ENCODE results near the gene SSTR3.

Gene SSTR3

DNA sequence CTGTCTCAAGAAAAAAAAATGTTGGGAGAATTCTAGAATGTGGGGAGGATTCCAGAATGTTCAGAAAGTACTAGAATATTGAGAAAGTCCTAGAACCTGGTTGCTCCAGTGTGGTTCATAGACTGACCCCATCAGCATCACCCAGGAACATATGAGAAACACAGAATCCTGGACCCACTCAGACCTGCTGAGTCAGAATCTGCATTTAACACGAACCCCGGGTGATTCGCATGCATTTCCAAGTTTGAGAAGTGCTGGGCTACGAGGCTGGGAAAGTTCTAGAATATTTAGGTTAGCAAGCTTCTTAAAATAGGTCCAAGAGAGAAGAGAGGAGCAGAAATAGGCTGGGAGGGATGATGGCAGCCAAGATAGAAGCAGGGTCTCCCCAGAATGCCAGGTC, 30.6 kb downstream of the SSTR3 start:
- H3K36me3 ChIP-seq, result no peaks in the 10 kb centered on the region
- TF ChIP-seq, protein P1, sequence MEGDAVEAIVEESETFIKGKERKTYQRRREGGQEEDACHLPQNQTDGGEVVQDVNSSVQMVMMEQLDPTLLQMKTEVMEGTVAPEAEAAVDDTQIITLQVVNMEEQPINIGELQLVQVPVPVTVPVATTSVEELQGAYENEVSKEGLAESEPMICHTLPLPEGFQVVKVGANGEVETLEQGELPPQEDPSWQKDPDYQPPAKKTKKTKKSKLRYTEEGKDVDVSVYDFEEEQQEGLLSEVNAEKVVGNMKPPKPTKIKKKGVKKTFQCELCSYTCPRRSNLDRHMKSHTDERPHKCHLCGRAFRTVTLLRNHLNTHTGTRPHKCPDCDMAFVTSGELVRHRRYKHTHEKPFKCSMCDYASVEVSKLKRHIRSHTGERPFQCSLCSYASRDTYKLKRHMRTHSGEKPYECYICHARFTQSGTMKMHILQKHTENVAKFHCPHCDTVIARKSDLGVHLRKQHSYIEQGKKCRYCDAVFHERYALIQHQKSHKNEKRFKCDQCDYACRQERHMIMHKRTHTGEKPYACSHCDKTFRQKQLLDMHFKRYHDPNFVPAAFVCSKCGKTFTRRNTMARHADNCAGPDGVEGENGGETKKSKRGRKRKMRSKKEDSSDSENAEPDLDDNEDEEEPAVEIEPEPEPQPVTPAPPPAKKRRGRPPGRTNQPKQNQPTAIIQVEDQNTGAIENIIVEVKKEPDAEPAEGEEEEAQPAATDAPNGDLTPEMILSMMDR (IDR thresholded peaks at IDR 0.05), result no peak
- peaks cover 0 to 16% (median 9%) of the 10 kb centered on the region in 4 donors for H3K4me1 ChIP-seq
- DNase-seq, result no peak
- peaks cover 0 to 17% of the 10 kb centered on the region in 2 donors for H3K27me3 ChIP-seq
- no peak overlapping the region for H3K4me3 ChIP-seq
- H3K9me3 ChIP-seq, result no peaks in the 10 kb centered on the region
- no peak overlapping the region for H3K27ac ChIP-seq
- intact Hi-C loops (cut with DNase I; ENCODE audit: low total_unique reads), result no loop called here

GRCh38 chr22:37180531-37181231, 31.6 kb downstream of the SSTR3 start:
- intact Hi-C loops (cut with DNase I; ENCODE audit: low total_unique reads), result no loop called here
- Histone ChIP-seq H3K27me3 (peaks cover 0 to 15% of the 10 kb centered on the region in 2 donors), H3K4me1 (peaks cover 0 to 26% (median 17%) of the 10 kb centered on the region in 4 donors), H3K9me3 (no peaks in the 10 kb centered on the region), H3K36me3 (no peaks in the 10 kb centered on the region), H3K27ac (no peak overlapping the region), H3K4me3 (no peak overlapping the region)
- no peak for DNase-seq
- TF ChIP-seq, protein P1 (IDR thresholded peaks at IDR 0.05), result no peak

DNA sequence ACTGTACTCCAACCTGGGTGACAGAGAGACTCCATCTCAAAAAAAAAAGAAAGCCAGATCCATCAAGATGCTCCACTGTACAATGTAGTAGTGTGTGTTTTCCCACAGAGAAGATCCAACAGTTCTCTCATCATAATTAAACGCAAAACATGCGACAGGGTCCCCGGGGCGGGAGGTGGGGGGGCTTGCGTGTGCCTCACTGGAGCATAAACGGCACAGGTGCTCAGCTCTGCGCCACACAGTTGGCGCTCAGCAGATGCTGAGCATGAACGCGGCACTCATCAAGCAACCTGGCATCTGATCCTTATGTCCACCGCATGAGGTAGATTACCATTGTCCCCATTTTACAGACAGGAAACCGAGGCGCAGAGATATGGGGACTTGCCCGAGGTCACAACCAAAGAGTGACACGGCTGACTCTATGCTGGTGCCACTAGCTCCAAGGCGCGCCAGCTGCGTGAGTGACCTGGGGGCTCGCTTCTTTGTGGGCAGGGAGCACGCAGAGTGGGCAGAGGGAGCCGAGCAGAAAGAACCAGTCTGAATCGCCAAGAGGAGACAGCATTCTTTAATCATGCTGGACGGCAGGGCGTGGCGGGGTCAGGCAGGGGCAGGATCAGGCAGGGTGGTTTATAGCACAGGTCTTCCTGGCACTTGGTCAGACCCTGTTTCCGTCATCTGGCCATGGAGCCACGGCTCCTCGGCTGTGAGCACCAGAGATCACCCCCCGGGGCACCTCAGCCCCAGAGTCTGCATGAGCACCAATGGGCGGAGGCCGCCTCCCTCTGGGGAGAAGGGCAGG, 32.5 kb downstream of the SSTR3 start:
- DNase-seq, result no peak
- intact Hi-C loops (cut with DNase I; ENCODE audit: low total_unique reads), result no loop called here
- no peak overlapping the region for H3K27ac ChIP-seq
- peaks cover 0 to 30% (median 18%) of the 10 kb centered on the region in 4 donors for H3K4me1 ChIP-seq
- H3K27me3 ChIP-seq, result peaks cover 0 to 18% of the 10 kb centered on the region in 2 donors
- H3K4me3 ChIP-seq, result no peak overlapping the region
- no peaks in the 10 kb centered on the region for H3K9me3 ChIP-seq
- TF ChIP-seq, protein P1 (IDR thresholded peaks at IDR 0.05), result no peak
- no peaks in the 10 kb centered on the region for H3K36me3 ChIP-seq

GRCh38 chr22:37179126-37179470, 33.2 kb downstream of the SSTR3 start:
- intact Hi-C loops (cut with DNase I; ENCODE audit: low total_unique reads), result no loop called here
- H3K4me1 ChIP-seq, result peaks cover 0 to 30% (median 18%) of the 10 kb centered on the region in 4 donors
- H3K4me3 ChIP-seq, result no peak overlapping the region
- H3K27me3 ChIP-seq, result peaks cover 0 to 19% of the 10 kb centered on the region in 2 donors
- no peak overlapping the region for H3K27ac ChIP-seq
- TF ChIP-seq, protein P1 (IDR thresholded peaks at IDR 0.05), result no peak
- no peak for DNase-seq
- no peaks in the 10 kb centered on the region for H3K9me3 ChIP-seq
- H3K36me3 ChIP-seq, result no peaks in the 10 kb centered on the region

- TF ChIP-seq, protein P1 (IDR thresholded peaks at IDR 0.05), result no peak
- Histone ChIP-seq H3K4me3 (no peak overlapping the region), H3K27me3 (peaks cover 0 to 21% of the 10 kb centered on the region in 2 donors), H3K36me3 (no peaks in the 10 kb centered on the region), H3K27ac (no peak overlapping the region), H3K9me3 (no peaks in the 10 kb centered on the region), H3K4me1 (peaks cover 0 to 30% (median 18%) of the 10 kb centered on the region in 4 donors)
- DNase-seq, result no peak
- intact Hi-C loops (cut with DNase I; ENCODE audit: low total_unique reads), result no loop called here
These were observed 33.7 kb downstream of the SSTR3 start for GRCh38 chr22:37178350-37179125.

All from tibial artery (tissue), 4 donors.